T follicular helper cell (primary cell): ENCODE measurements around the gene FOXJ1.

ENCODE experiments used
- DNase-seq: peaks from one replicate; pipeline ENCODE4 v3.0.0-alpha.2; 2020; ENCODE audit warnings: low read depth

FOXJ1 gene

DNA sequence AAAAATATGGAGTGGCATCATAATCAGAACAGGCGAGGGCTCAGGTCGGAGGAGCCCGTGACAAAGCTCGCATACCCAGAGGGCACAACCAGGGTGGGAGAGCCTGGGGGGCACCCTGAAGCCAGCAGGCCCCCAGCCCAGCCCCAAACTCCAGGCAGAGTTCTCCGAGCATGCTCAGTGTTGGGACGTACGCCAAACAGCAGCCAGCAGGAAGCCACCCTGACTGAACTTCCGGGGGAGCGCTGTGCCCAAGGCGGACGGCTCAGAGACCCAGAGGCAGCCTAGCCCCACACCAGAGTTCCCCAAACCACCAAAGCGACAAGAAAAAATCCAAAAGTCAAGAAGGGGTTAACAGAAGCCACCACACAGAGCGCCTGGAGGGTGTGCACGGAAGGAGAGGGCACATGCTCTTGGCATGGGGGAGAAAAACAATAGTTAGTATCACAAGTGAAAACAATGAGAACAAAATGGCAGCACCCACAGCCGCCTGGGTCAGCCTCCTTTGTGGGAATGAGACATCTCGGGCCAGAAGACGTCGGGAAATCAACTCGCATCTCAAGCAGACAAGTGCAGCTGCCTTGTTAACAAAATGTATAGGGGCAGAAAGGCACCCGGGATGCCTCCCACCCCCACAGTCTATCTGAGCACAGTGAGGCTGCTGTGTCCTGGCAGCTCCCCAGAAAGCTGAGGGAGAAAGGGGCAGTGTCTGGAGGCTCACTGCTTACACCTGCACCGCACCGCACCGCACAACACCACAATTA lies 49.3 kb downstream of the FOXJ1 start:
- DNase-seq = no peak

DNA sequence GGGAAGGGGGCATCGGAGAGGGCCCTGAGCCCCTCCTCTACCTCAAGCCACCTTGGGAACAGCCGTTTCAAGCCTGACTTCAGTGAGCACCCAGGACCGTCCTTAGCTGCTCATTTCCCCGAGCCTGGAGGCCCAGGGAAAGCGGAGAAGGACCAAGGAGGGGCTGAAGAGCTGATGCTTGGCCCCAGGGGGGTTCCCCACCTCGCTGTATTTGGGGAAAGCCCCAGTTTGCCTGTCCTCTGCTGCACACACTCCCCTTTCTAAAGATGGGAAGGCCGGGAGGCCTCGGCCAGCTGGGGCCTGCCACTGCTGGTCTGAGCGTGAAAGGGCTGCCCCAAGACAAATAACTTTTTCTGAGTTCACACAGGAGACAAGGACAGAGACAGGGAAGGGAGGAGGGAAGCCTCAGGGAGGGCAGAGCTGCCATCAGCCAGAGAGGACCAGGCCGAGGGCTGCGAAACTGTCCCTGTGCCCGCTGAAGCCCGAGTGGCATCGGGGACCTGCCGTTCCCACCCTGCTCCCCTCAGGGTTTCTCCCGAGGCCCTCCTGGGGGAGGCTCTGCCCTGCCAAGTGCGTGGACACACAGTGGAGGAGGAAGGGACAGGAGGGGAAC lies 50.4 kb downstream of the FOXJ1 start:
- DNase-seq = no peak

DNA sequence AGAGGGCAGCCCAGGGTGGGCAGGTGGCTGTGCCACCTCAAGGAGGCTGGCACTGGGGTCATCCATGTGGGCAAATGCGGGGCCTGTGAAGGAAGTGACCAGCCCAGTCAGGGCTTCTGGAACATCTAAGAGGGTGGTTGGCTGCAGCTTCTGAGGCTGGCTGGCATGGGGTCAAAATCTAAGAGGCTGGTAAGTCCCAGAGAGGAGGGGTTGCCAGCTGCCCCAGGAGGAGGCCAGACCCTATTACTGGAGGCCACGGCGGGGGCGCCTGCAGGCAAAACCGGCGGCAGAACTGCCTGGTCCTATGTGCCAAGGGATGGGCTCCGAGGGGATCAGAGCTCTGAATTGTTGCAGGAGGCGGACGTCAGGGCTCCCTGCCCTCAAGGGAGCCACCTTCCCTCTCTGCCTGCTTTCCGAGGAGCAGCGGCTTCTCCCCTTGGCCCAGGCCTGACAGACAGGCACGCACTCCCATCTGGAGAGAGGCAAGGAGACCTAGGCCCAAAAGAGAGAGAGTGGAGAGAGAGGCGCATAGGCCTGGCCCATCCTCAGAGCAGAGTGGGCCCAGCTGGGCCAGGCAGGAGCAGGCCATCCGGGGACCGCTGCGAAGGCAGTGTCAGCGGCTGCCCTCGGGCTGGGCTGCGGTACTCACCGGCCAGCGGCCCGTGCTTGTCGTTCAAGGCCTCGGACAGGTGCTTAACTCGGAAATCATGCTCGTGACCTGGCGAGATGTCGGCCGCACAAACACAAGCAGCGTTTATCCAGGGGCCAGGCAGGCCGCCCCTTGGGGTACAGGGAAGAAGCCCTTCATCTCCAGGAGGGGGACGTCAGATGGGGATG lies 51.1 kb downstream of the FOXJ1 start:
- no peak for DNase-seq

DNA sequence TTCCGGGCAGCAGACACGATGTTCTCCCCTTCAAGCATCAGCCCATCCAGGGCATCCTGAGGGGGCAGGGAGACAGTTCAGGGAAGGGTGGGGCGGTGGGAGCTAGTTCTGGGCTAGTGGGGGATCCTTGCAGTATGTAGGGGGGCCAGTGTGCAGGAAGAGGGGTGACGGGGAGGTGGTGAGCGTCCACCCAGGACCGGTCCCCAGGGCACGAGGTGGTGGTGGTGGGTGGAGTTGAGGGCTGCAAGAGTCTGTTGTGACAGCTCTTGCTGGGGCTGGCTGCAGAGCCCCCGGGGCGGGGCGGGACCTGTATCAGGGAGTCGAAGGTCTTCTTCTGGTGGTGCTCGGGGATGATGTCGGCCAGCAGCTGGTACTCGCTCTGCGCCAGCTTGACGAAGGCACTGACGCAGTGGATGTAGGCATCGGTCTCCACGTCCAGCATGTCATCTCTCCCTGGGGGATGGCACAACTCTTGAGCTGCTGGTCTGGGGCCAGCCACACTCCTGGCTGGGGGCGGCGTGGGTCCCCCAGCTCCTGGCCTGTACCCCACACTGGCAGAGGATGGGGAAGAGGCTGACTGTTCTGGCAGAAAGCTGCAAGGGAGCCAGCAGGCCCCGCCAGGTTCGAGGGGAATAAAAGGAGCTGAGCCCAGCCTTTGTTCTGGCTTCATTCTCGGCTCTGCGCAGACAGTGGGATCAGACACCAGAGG lies 52.0 kb downstream of the FOXJ1 start:
- no peak for DNase-seq

DNA sequence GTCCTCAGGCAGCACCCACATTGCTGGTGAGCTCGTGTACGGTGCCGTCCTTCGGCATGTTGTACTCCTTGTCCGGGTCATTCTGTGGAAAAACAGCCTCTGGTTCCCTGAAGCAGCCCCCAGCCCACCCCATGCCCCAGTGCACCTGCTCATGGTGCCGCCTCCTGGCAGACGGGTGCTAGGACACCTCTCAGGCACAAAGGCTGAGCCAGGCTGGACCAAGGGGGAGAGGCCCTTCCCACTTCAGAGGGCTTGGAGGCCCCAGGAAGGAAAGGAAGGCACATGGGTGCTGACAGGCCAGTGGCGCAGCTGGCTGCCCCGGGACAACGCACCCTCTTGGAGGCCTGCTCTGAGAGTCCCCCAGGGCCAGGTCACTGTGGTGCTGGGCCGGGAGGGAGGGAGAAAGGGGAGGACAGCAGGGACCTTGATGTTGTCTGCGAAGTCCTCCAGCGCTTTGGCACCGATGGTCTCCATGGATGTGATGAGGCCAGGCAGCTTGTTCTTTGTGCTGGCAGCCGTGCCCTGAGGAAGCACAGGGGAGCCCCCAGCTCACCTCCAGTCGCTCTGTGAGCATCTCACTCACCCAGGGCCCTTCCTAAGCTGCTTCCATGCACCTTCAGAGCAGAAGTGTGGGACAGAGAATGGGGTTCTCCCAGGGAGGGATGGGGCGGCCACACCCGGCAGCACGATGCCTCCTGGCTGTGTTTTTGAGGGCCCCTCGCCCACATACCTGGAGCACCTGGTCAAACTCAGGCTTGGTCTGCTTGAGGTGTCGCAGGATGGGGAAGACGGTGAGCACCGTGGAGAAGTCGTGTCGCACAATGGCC lies 52.8 kb downstream of the FOXJ1 start:
- DNase-seq = no peak

- no peak for DNase-seq
These were observed 53.5 kb downstream of the FOXJ1 start for GRCh38 chr17:76087531-76087930.

- no peak for DNase-seq
These were observed 54.7 kb downstream of the FOXJ1 start for GRCh38 chr17:76086384-76086783.
